ENCODE measurements around the gene GATAD2B. TPM values are rescaled to one million over a fixed set of nuclear protein-coding genes. Genes with fewer than 3 reads are reported as not detected.

Gene GATAD2B
- total RNA-seq, 1 donor: 11.6 TPM

DNA sequence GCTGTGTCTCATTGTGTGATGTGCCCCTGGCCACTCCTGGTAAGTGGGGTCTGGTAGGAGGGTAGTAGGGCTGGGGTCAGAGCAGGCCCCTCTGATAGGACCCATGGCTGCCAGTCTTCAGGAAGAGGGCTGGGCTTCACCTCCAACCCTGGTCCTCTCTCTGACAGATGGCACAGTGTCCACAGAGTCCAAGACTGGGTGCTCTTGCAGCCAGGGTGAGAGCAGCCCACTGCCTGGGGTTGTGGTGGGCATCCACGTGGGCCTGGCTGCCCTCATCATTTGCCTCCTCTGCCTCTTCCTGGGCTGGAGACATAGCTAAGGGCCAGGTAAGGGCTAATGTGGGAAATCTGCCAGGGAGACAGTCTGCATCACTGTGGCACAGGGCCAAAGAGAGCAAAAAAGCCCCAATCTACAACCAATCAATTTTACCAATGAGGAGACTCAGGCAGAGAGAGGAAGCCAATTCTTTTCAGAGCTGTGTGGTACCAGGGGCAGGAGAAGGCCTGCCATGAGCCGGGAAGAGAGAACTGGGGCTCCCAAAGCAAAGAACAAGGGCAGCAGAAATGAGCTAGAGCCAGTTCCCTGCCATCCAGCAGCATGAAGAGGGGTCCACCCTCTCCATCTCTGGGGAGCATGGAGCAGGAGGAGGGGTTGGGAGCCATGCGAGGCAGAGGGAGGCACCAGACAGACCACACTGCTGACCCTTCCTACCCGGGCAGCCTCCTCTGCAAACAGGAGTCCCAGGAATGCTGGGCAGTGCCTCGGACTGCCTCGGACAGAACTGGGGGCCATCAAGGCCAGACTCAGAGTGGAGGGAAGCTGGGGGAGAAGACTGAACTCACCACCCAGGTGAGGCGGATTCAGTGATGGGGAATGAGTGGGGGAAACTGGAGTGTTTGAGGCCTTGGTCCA is 120.7 kb downstream of the GATAD2B start:
- no peak overlapping the region for H3K27ac ChIP-seq (ENCODE audit: low read depth, low read length)
- H3K4me2 ChIP-seq (ENCODE audit: insufficient read depth, low read length): no peak overlapping the region
- no peaks in the 10 kb centered on the region for H3K9me3 ChIP-seq (ENCODE audit: low read depth, low read length)
- no peak for TF ChIP-seq CTCF (IDR thresholded peaks at IDR 0.05; ENCODE audit: extremely low read depth, low read depth, low read length)
- H2AFZ ChIP-seq (ENCODE audit: low read length): no peak overlapping the region
- peaks cover 10% of the 10 kb centered on the region for H3K4me1 ChIP-seq (ENCODE audit: insufficient read depth, low read length)
- H3K36me3 ChIP-seq (ENCODE audit: insufficient read depth, low read length): peaks cover 3% of the 10 kb centered on the region
- H3K79me2 ChIP-seq (ENCODE audit: insufficient read depth, low read length): no peaks in the 10 kb centered on the region
- DNase-seq (ENCODE audit: insufficient read length, low spot score, missing footprints): no peak
- H3K27me3 ChIP-seq (ENCODE audit: insufficient read depth, low read length): no peaks in the 10 kb centered on the region
- H4K20me1 ChIP-seq (ENCODE audit: insufficient read depth, low read length): peaks cover 3% of the 10 kb centered on the region
- H3K4me3 ChIP-seq (ENCODE audit: insufficient read depth, low read length): no peak overlapping the region

DNA sequence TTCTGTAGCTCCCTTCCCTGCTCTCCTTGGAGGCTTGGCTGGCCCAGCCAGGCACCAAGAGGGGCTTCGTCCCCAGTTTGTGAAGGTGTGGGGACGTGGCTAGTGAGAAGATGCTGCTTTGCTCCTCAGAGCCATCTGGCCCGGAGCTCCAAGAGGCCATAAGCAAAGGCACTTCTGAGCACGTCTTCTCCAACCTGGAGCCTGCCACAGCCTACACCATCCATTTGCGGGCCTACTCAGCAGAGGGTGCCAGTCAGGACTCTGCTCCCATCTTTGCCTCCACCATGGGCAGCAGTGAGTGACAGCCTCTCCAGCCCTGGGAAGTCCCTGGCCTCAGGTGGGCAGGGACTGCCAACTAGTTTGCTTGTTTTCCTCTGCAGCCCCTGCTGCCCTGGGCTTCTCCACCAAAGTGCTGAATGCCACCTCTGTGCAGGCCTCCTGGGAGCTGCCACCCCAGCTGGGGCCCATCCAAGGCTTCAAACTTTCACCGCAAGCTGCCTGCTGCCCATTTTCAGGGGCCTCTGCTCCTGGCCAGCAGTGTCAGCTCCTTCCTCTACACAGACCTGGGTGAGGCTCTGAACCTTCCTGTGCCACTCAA is 121.6 kb downstream of the GATAD2B start:
- peaks cover 10% of the 10 kb centered on the region for H3K4me1 ChIP-seq (ENCODE audit: insufficient read depth, low read length)
- H3K4me3 ChIP-seq (ENCODE audit: insufficient read depth, low read length): no peak overlapping the region
- no peaks in the 10 kb centered on the region for H3K79me2 ChIP-seq (ENCODE audit: insufficient read depth, low read length)
- no peak for DNase-seq (ENCODE audit: insufficient read length, low spot score, missing footprints)
- H3K27me3 ChIP-seq (ENCODE audit: insufficient read depth, low read length): no peaks in the 10 kb centered on the region
- no peak overlapping the region for H3K27ac ChIP-seq (ENCODE audit: low read depth, low read length)
- peaks cover 4% of the 10 kb centered on the region for H4K20me1 ChIP-seq (ENCODE audit: insufficient read depth, low read length)
- no peak overlapping the region for H3K4me2 ChIP-seq (ENCODE audit: insufficient read depth, low read length)
- no peak for TF ChIP-seq CTCF (IDR thresholded peaks at IDR 0.05; ENCODE audit: extremely low read depth, low read depth, low read length)
- no peak overlapping the region for H2AFZ ChIP-seq (ENCODE audit: low read length)
- H3K36me3 ChIP-seq (ENCODE audit: insufficient read depth, low read length): no peaks in the 10 kb centered on the region
- no peaks in the 10 kb centered on the region for H3K9me3 ChIP-seq (ENCODE audit: low read depth, low read length)

- Histone ChIP-seq H3K36me3 (ENCODE audit: insufficient read depth, low read length) (no peaks in the 10 kb centered on the region), H3K9me3 (ENCODE audit: low read depth, low read length) (no peaks in the 10 kb centered on the region), H2AFZ (ENCODE audit: low read length) (no peak overlapping the region), H3K4me3 (ENCODE audit: insufficient read depth, low read length) (no peak overlapping the region), H4K20me1 (ENCODE audit: insufficient read depth, low read length) (peaks cover 4% of the 10 kb centered on the region), H3K79me2 (ENCODE audit: insufficient read depth, low read length) (no peaks in the 10 kb centered on the region), H3K27ac (ENCODE audit: low read depth, low read length) (no peak overlapping the region), H3K4me2 (ENCODE audit: insufficient read depth, low read length) (no peak overlapping the region), H3K4me1 (ENCODE audit: insufficient read depth, low read length) (peaks cover 5% of the 10 kb centered on the region), H3K27me3 (ENCODE audit: insufficient read depth, low read length) (no peaks in the 10 kb centered on the region)
- DNase-seq (ENCODE audit: insufficient read length, low spot score, missing footprints): no peak
- TF ChIP-seq CTCF (IDR thresholded peaks at IDR 0.05; ENCODE audit: extremely low read depth, low read depth, low read length): no peak
Observed at GRCh38 chr1:153800516-153800915, 122.3 kb downstream of the GATAD2B start.
